CD8-positive, alpha-beta memory T cell (primary cell): ENCODE results near the gene EEFSEC. TPM values are rescaled to one million over a fixed set of nuclear protein-coding genes. Genes with fewer than 3 reads are reported as not detected.

Experiments
- CTCF ChIA-PET: fragments of 350-600 bp; sonication (Branson Sonifier 250); formaldehyde crosslinking; loops from one replicate; lab custom pipeline; 2021; ENCODE audit warnings: antibody characterized with exemption; lab: Charles Lee
- POLR2A ChIA-PET: fragments of 350-600 bp; sonication (Branson Sonifier 250); formaldehyde crosslinking; loops from one replicate; lab custom pipeline; 2021; ENCODE audit warnings: antibody characterized with exemption; lab: Charles Lee
- DNase-seq, 5 donors: peaks; one replicate each; pipeline versions ENCODE4 v3.0.0 to v3.0.0-alpha.2; 2020 to 2022; ENCODE audit warnings: mixed read lengths in 1 of 5
- H3K27ac ChIP-seq: one replicate; pipeline ENCODE4 v1.7.0; 2013; ENCODE audit warnings: low read depth, mild to moderate bottlenecking, low read length, moderate library complexity
- H3K27me3 ChIP-seq: 2 replicates; pipeline ENCODE4 v1.7.0; 2013; ENCODE audit warnings: low read length, mild to moderate bottlenecking; ENCODE audit not compliant: insufficient read depth, poor library complexity, severe bottlenecking
- H3K36me3 ChIP-seq: 2 replicates; pipeline ENCODE4 v1.7.0; 2013; ENCODE audit warnings: mild to moderate bottlenecking, low read length, moderate library complexity; ENCODE audit not compliant: insufficient read depth
- H3K4me1 ChIP-seq: 2 replicates; pipeline ENCODE4 v1.7.0; 2013; ENCODE audit warnings: mild to moderate bottlenecking, low read length, moderate library complexity; ENCODE audit not compliant: insufficient read depth
- H3K4me3 ChIP-seq: 2 replicates; pipeline ENCODE4 v1.7.0; 2013; ENCODE audit warnings: mild to moderate bottlenecking, low read length
- H3K9me3 ChIP-seq: 2 replicates; pipeline ENCODE4 v1.7.0; 2013; ENCODE audit warnings: mild to moderate bottlenecking, low read length
- H3K27ac Mint-ChIP-seq, 8 donors: one replicate each; pipeline ENCODE4 v1.8.0; 2020 to 2021; ENCODE audit warnings: mixed read lengths in 8 of 8, mild to moderate bottlenecking in 6 of 8, inconsistent platforms in 3 of 8, moderate library complexity in 3 of 8
- H3K27me3 Mint-ChIP-seq, 2 donors: one replicate each; pipeline ENCODE4 v1.8.0; 2020 to 2021; ENCODE audit warnings: mixed read lengths in 2 of 2, mild to moderate bottlenecking in 1 of 2, moderate library complexity in 1 of 2
- H3K36me3 Mint-ChIP-seq, 3 donors: one replicate each; pipeline ENCODE4 v1.8.0; 2020 to 2021; ENCODE audit warnings: mixed read lengths in 3 of 3, inconsistent platforms in 1 of 3, mild to moderate bottlenecking in 1 of 3
- H3K4me1 Mint-ChIP-seq, 3 donors: one replicate each; pipeline ENCODE4 v1.8.0; 2020 to 2021; ENCODE audit warnings: mixed read lengths in 3 of 3, inconsistent platforms in 1 of 3, mild to moderate bottlenecking in 1 of 3
- H3K4me3 Mint-ChIP-seq, 7 donors: one replicate each; pipeline ENCODE4 v1.8.0; 2020 to 2021; ENCODE audit warnings: mixed read lengths in 7 of 7, mild to moderate bottlenecking in 6 of 7, moderate library complexity in 4 of 7, inconsistent platforms in 2 of 7
- H3K9me3 Mint-ChIP-seq, 5 donors: one replicate each; pipeline ENCODE4 v1.8.0; 2020 to 2022; ENCODE audit warnings: mixed read lengths in 5 of 5, mild to moderate bottlenecking in 3 of 5, moderate library complexity in 2 of 5, inconsistent platforms in 1 of 5
- polyA plus RNA-seq: library from polyadenylated mRNA; unstranded; fragments of 300-500 nt; fragmentation: Illumina TruSeq; gene quantifications from one replicate; pipeline ENCODE4 v1.2.3, GENCODE V29; 2021
- total RNA-seq, 2 experiments: library from RNA; stranded (reverse); gene quantifications; one replicate each; pipeline ENCODE4 v1.2.3, GENCODE V29; 2021

EEFSEC gene
- total and polyA plus RNA-seq, 3 experiments from 2014 or later, result 20.4 to 28.6 (median 21.8) TPM

DNA sequence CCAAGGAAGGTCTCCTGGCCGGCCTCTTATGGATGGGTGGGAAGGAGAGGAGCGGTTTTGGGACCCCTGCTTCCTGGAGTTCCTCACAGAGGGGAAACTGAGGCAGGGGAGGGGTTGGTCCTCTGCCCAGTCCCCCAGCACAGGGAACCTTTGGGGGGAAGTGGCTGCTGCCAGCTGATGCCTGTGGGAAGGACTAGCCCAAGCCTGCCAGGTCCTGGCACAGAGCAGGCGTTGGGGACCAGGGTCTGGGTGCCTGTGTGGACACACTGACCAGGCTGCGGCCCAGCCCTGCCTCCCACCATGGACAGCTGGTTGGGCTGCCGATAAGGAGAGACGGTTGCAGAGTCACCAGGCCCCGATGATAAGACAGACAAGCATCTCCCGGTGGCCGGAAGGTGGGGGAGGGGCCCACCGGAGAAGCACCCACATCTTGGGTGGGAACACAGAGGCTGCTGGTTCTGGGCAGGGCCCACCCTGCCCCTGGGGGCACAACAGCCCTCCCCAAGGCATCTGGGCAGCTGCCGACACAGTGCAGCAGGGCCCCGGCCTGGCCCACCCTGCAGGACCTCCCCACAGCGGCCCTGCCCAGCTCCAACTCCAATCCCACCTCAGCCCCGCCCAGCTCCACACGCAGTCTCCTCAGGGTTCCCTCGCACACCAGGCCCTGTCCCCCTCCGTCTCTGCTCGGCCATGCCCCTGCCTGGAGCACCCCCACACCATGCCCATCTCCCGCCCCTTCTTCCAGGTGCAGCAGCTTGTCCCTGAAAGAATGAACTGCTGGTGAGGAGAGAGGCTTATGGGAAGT is 262.7 kb downstream of the EEFSEC start:
- no peak overlapping the region for H3K27ac Mint-ChIP-seq

DNA sequence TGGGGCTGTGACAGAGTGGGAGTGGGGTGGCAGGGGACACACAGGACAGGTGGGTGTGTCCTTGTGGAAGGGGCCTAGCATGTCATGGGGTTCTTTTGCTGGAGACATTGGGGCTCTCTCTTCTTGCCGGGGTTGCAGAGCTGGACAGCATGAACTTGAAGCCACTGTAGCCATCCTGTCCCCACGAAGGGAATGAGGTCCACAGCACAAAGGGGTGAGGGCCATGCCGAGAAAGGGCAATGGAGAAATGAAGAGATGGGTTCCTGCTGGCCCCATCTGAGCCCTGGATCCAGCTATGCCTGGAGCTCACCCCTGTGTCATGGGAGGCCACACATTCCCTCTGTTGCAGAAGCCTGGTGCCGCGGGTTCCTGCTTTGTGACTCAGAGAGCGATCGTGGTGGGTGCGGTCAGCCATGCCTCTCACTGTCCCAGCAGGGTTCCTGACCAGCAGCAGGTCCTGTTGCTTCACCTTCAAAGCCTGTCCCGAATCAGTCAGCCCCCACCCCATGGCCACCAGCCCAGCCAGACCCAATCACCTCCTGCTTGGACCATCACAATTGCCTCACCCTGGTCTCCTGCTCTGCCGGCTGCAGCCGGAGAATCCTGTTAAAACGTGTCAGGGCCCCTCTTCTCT is 263.4 kb downstream of the EEFSEC start:
- Histone ChIP-seq H3K4me1 (no peaks in the 10 kb centered on the region), H3K36me3 (no peaks in the 10 kb centered on the region), H3K27me3 (no peaks in the 10 kb centered on the region), H3K4me3 (no peak overlapping the region), H3K9me3 (no peaks in the 10 kb centered on the region), H3K27ac (peak overlapping the region; percentile 65)
- Mint-ChIP-seq H3K27ac (no peak overlapping the region), H3K4me1 (peaks cover 0 to 2% (median 0%) of the 10 kb centered on the region in 3 donors), H3K27me3 (no peaks in the 10 kb centered on the region), H3K9me3 (no peaks in the 10 kb centered on the region), H3K4me3 (no peak overlapping the region), H3K36me3 (no peaks in the 10 kb centered on the region)
- ChIA-PET CTCF (interaction anchor here (1.0 kb wide), 1 partner anchor 10 kb away, joined by 3 read pairs; no protein-coding TSS in a partner anchor), POLR2A (no interaction called here)
- DNase-seq, result no peak

More for the DNA sequence above, 262.7 kb downstream of the EEFSEC start:
- Histone ChIP-seq H3K4me1 (no peaks in the 10 kb centered on the region), H3K36me3 (no peaks in the 10 kb centered on the region), H3K27me3 (no peaks in the 10 kb centered on the region), H3K9me3 (no peaks in the 10 kb centered on the region), H3K4me3 (no peak overlapping the region), H3K27ac (peak overlapping the region; percentile 65)
- no peaks in the 10 kb centered on the region for H3K36me3 Mint-ChIP-seq
- H3K4me3 Mint-ChIP-seq, result peak overlapping the region in 1 of 7 donors; percentile 66
- CTCF ChIA-PET, result interaction anchor here (1.0 kb wide), 1 partner anchor 11 kb away, joined by 3 read pairs; no protein-coding TSS in a partner anchor
- no peak for DNase-seq
- H3K27me3 Mint-ChIP-seq, result no peaks in the 10 kb centered on the region
- no peaks in the 10 kb centered on the region for H3K9me3 Mint-ChIP-seq
- H3K4me1 Mint-ChIP-seq, result peaks cover 0 to 2% (median 0%) of the 10 kb centered on the region in 3 donors
- POLR2A ChIA-PET, result no interaction called here

DNA sequence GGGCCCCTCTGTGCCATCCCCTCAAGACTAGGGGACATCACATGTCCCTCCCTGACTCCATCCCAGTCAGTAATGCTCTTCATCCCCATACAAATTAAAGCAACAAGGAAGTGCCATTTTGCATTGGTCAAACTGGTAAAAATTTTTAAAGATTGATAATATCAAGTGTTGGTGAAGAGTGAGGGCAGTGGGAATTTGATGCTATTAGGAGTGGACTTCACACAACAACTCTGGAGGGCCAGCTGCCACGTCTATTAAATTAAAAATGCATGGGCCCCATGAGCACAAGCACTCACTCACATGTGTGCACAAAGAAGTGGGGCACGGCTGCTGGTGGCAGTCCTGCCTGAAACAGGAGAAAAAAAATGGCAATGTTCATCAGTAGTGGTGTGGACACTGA is 265.6 kb downstream of the EEFSEC start:
- ChIA-PET POLR2A (no interaction called here), CTCF (no interaction called here)
- Histone ChIP-seq H3K36me3 (no peaks in the 10 kb centered on the region), H3K4me1 (no peaks in the 10 kb centered on the region), H3K4me3 (no peak overlapping the region), H3K27ac (no peak overlapping the region), H3K27me3 (no peaks in the 10 kb centered on the region), H3K9me3 (no peaks in the 10 kb centered on the region)
- H3K36me3 Mint-ChIP-seq, result no peaks in the 10 kb centered on the region
- no peaks in the 10 kb centered on the region for H3K9me3 Mint-ChIP-seq
- H3K27ac Mint-ChIP-seq, result peak overlapping the region in 1 of 8 donors; percentile 75
- no peak overlapping the region for H3K4me3 Mint-ChIP-seq
- H3K4me1 Mint-ChIP-seq, result no peaks in the 10 kb centered on the region
- H3K27me3 Mint-ChIP-seq, result no peaks in the 10 kb centered on the region
- no peak for DNase-seq

DNA sequence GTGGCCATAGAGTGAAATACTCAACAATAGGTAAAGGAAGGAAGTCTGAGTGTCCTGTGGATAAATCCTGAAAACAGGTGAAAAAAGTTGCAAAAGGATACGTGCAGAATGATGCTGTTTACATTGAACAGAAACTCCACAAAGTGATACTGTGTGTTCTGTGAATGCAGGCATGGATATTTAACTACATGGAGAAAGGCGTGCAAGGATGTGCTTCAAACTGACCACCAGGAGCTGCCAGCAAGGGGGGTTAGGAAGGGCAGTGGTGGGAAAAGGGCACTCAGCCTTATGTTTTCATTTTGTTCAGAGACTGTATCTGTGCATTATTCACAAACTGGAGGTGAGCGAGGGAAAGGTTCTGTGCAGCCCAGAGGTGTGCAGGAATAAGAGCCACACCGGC is 266.0 kb downstream of the EEFSEC start:
- no peak overlapping the region for H3K27ac Mint-ChIP-seq
- H3K27me3 ChIP-seq, result no peaks in the 10 kb centered on the region
- H3K4me1 ChIP-seq, result no peaks in the 10 kb centered on the region
- no peak overlapping the region for H3K4me3 ChIP-seq
- H3K27ac ChIP-seq, result no peak overlapping the region
- no peaks in the 10 kb centered on the region for H3K4me1 Mint-ChIP-seq
- H3K36me3 ChIP-seq, result no peaks in the 10 kb centered on the region
- DNase-seq, result no peak
- no peaks in the 10 kb centered on the region for H3K9me3 Mint-ChIP-seq
- H3K27me3 Mint-ChIP-seq, result no peaks in the 10 kb centered on the region
- no peaks in the 10 kb centered on the region for H3K36me3 Mint-ChIP-seq
- no peaks in the 10 kb centered on the region for H3K9me3 ChIP-seq
- no peak overlapping the region for H3K4me3 Mint-ChIP-seq
- POLR2A ChIA-PET, result no interaction called here
- CTCF ChIA-PET, result no interaction called here

DNA sequence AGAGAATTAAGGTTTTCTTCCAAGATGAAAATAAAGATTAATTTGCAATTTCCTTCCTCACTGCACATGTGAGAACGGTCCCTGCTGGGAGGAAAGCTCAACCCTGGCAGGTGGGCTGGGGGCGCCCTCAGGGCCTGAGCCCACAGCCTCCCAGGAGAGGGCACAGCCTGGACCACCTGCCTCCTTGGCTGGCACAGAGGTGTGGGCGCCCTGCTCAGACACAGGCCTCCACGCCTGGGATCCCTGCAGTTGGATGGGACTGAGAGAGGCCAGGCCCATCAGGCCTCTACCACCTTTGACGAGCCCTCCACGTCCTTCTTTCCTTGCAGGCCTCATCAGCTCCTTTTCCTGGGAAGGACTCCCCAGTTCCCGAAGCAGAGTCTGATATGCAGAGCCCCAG is 267.0 kb downstream of the EEFSEC start:
- ChIA-PET POLR2A (no interaction called here), CTCF (no interaction called here)
- Histone ChIP-seq H3K9me3 (no peaks in the 10 kb centered on the region), H3K4me1 (no peaks in the 10 kb centered on the region), H3K4me3 (no peak overlapping the region), H3K27ac (no peak overlapping the region), H3K36me3 (no peaks in the 10 kb centered on the region), H3K27me3 (no peaks in the 10 kb centered on the region)
- Mint-ChIP-seq H3K4me3 (peak overlapping the region in 1 of 7 donors; percentile 8), H3K9me3 (no peaks in the 10 kb centered on the region), H3K4me1 (no peaks in the 10 kb centered on the region), H3K27me3 (no peaks in the 10 kb centered on the region), H3K36me3 (no peaks in the 10 kb centered on the region), H3K27ac (no peak overlapping the region)
- no peak for DNase-seq

DNA sequence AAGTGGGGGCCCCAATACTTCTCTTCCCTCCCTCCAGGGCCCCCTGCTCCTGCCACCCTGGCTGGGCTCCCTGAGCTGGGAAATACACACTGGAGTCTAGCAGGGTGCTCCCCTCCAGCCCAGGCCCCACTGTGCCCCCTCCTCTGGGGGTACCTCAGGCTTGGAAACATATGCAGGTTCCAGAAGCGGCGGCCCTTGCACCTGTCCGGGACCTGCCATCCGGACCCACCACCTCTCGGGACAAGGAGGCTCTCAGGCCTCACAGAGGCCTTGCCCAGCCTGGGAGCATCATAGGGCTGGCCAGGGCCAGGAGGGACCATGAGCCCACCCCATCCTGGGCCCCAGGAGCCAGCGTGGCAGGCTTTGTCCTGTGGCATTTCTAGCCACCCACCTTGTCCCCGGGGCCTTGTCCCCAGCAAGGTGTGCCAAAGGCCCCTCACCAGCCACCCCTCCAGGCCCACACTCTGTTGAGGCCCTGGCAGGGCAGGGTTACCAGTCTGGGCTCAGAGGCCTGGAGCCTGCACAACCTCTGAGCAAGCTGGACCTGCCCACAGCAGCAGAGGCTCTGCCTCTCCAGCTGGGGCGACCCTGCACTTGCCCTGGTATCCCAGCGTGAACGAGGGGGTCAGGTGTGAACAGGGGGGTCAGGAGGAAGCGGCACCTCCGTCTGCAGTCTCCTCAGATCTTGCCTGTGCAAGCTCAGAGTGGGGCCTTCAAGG is 267.6 kb downstream of the EEFSEC start:
- POLR2A ChIA-PET, result no interaction called here
- H3K9me3 Mint-ChIP-seq, result no peaks in the 10 kb centered on the region

DNA sequence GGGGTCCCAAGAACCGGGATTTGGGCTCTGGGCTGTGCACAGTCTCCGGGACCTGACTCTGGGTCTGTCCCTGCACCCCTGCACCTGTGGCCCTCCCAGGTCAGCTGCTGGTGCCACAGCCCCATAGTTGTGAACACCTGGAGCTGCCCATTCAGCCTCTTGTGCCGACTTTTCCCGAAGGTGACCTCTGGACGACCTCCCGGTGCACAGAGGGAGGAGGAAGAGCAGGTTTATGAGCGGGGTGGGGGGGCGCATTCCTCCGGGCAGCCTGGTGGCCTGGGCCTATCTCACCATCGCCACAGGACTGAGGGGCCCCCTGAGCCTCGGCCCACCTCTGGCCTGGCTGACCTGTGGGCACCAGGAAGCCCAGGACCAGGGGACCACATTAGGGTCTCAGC is 268.2 kb downstream of the EEFSEC start:
- H3K27me3 Mint-ChIP-seq, result no peaks in the 10 kb centered on the region
- H3K4me1 Mint-ChIP-seq, result no peaks in the 10 kb centered on the region
- H3K27ac ChIP-seq, result no peak overlapping the region
- CTCF ChIA-PET, result interaction anchor here (0.8 kb wide), 1 partner anchor 187 kb away, joined by 3 read pairs; no protein-coding TSS in a partner anchor
- no peaks in the 10 kb centered on the region for H3K36me3 ChIP-seq
- H3K9me3 Mint-ChIP-seq, result no peaks in the 10 kb centered on the region
- no peaks in the 10 kb centered on the region for H3K9me3 ChIP-seq
- H3K27ac Mint-ChIP-seq, result no peak overlapping the region
- no peak for DNase-seq
- H3K4me1 ChIP-seq, result no peaks in the 10 kb centered on the region
- H3K36me3 Mint-ChIP-seq, result no peaks in the 10 kb centered on the region
- no peaks in the 10 kb centered on the region for H3K27me3 ChIP-seq
- no peak overlapping the region for H3K4me3 Mint-ChIP-seq
- POLR2A ChIA-PET, result no interaction called here
- no peak overlapping the region for H3K4me3 ChIP-seq

More for the DNA sequence above, 267.6 kb downstream of the EEFSEC start:
- H3K27ac ChIP-seq, result no peak overlapping the region
- H3K4me1 Mint-ChIP-seq, result no peaks in the 10 kb centered on the region
- no peaks in the 10 kb centered on the region for H3K27me3 Mint-ChIP-seq
- no peak overlapping the region for H3K4me3 ChIP-seq
- H3K4me3 Mint-ChIP-seq, result no peak overlapping the region
- no peaks in the 10 kb centered on the region for H3K36me3 ChIP-seq
- CTCF ChIA-PET, result no interaction called here
- H3K4me1 ChIP-seq, result no peaks in the 10 kb centered on the region
- no peak for DNase-seq
- H3K27ac Mint-ChIP-seq, result no peak overlapping the region
- no peaks in the 10 kb centered on the region for H3K36me3 Mint-ChIP-seq
- H3K9me3 ChIP-seq, result no peaks in the 10 kb centered on the region
- H3K27me3 ChIP-seq, result no peaks in the 10 kb centered on the region

DNA sequence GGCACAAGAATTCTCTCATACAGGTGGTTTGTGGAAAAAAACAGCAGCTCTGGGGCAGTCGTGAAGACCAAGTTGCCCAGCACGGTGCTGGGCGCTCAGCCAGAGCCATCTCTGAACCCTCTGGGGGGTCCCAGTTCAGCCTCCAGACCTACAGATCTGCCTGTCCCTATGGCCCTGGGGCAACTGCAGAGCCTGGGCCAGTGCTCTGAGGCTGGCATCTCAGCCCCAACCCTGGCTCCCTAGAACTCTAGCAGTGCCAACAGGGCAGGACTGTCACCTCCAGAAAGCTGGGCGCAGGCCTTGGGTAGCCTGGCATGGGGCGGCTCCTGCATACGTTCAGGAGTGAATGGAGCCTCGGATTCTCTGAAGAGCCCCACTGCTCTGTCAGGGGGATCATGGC is 268.7 kb downstream of the EEFSEC start:
- no peaks in the 10 kb centered on the region for H3K4me1 Mint-ChIP-seq
- H3K27ac Mint-ChIP-seq, result peak overlapping the region in 1 of 8 donors; percentile 43
- no peaks in the 10 kb centered on the region for H3K9me3 Mint-ChIP-seq
- no peak overlapping the region for H3K27ac ChIP-seq
- H3K4me3 Mint-ChIP-seq, result no peak overlapping the region
- POLR2A ChIA-PET, result no interaction called here
- H3K36me3 Mint-ChIP-seq, result no peaks in the 10 kb centered on the region
- no peaks in the 10 kb centered on the region for H3K4me1 ChIP-seq
- H3K27me3 ChIP-seq, result no peaks in the 10 kb centered on the region
- CTCF ChIA-PET, result interaction anchor here (0.8 to 1.2 kb wide), 2 partner anchors 187 to 193 kb away, joined by 3 read pairs; no protein-coding TSS in a partner anchor
- no peaks in the 10 kb centered on the region for H3K9me3 ChIP-seq
- no peaks in the 10 kb centered on the region for H3K36me3 ChIP-seq
- peaks cover 0 to under 1% of the 10 kb centered on the region in 2 donors for H3K27me3 Mint-ChIP-seq
- no peak for DNase-seq
- H3K4me3 ChIP-seq, result no peak overlapping the region
